Adrenal gland (tissue), 5 donors: ENCODE results near the gene CCL8.

ENCODE experiments used
- CTCF ChIP-seq, 6 experiments: fragments of 450-650 bp in 4 of 6; fragments of 200-600 bp in 2 of 6; sonication (generic) in 1 of 6; IDR thresholded peaks; 1 replicate in 5 of 6; 2 replicates in 1 of 6; pipeline versions ENCODE4 v1.5.1 to v1.8.0; 2016 to 2021; ENCODE audit warnings: antibody characterized with exemption in 6 of 6, mild to moderate bottlenecking in 2 of 6, moderate library complexity in 1 of 6
- POLR2A ChIP-seq, 2 donors: fragments of 450-650 bp; IDR thresholded peaks; one replicate each; pipeline ENCODE4 v1.6.1; 2017; ENCODE audit warnings: antibody characterized with exemption in 2 of 2, mild to moderate bottlenecking in 2 of 2, moderate library complexity in 1 of 2
- donor health status: DM: no; HTN: no; CAD: no.

DNA sequence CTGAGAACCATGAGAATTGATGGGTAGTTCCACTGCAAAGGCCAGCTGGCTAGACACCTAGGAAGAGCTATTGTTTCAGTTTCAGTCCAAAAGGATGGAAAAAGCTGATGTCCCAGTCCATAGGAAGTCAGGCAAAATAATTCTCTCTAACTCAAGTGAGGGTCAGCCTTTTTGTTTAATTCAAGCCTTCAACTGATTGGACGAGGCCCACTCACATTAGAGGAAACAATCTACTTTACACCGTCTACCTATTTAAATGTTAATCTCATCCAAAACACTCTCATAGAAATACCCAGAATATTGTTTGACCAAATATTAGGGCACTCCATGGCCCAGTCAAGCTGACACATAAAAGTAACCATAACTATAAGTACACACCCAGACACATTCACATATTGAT lies 22.7 kb downstream of the CCL8 start:
- TF ChIP-seq CTCF (IDR thresholded peaks at IDR 0.05) (no peak), POLR2A (IDR thresholded peaks at IDR 0.05) (no peak)
